H9 (cell line): ENCODE measurements around the gene TRIP10. TPM values are rescaled to one million over a fixed set of nuclear protein-coding genes. Genes with fewer than 3 reads are reported as not detected.

Experiments used
- DNase-seq: peaks from one replicate; pipeline ENCODE4 v3.0.0-alpha.2; 2017
- H2AFZ ChIP-seq: one replicate; pipeline ENCODE4 v1.6.1; 2013; ENCODE audit warnings: mild to moderate bottlenecking, low read length, control low read depth, moderate library complexity
- H2AK5ac ChIP-seq: 2 replicates; pipeline ENCODE4 v1.6.1; 2013; ENCODE audit warnings: low read length, control low read depth, mixed read lengths; ENCODE audit not compliant: insufficient read length
- H2BK120ac ChIP-seq: one replicate; pipeline ENCODE4 v1.6.1; 2013; ENCODE audit warnings: low read depth, mild to moderate bottlenecking, low read length, control low read depth, inconsistent platforms; ENCODE audit not compliant: poor library complexity, severe bottlenecking
- H2BK12ac ChIP-seq: 2 replicates; pipeline ENCODE4 v1.6.1; 2013; ENCODE audit warnings: low read length, control low read depth, mixed read lengths, low read depth; ENCODE audit not compliant: insufficient read length
- H2BK15ac ChIP-seq: 2 replicates; pipeline ENCODE4 v1.6.1; 2013; ENCODE audit warnings: low read depth, low read length, control low read depth
- H2BK20ac ChIP-seq: one replicate; pipeline ENCODE4 v1.6.1; 2013; ENCODE audit warnings: low read depth, mild to moderate bottlenecking, low read length, control low read depth, inconsistent platforms; ENCODE audit not compliant: poor library complexity, severe bottlenecking
- H2BK5ac ChIP-seq: 2 replicates; pipeline ENCODE4 v1.6.1; 2013; ENCODE audit warnings: low read length, control low read depth, mixed read lengths; ENCODE audit not compliant: insufficient read length
- H3K14ac ChIP-seq: 2 replicates; pipeline ENCODE4 v1.6.1; 2013; ENCODE audit warnings: low read length, control low read depth; ENCODE audit not compliant: insufficient read depth
- H3K18ac ChIP-seq: 2 replicates; pipeline ENCODE4 v1.6.1; 2013; ENCODE audit warnings: low read depth, mild to moderate bottlenecking, mixed read lengths, low read length, control low read depth; ENCODE audit not compliant: insufficient read length
- H3K23ac ChIP-seq: 2 replicates; pipeline ENCODE4 v1.6.1; 2013; ENCODE audit warnings: low read length, control low read depth, mixed read lengths, low read depth; ENCODE audit not compliant: insufficient read length
- H3K23me2 ChIP-seq: 2 replicates; pipeline ENCODE4 v1.6.1; 2013; ENCODE audit warnings: low read depth, mild to moderate bottlenecking, mixed read lengths, low read length, control low read depth; ENCODE audit not compliant: insufficient read length, poor library complexity, severe bottlenecking
- H3K27ac ChIP-seq: 2 replicates; pipeline ENCODE4 v1.5.1; 2013; ENCODE audit warnings: low read length, control low read depth, mixed read lengths, low read depth; ENCODE audit not compliant: insufficient read length
- H3K27me3 ChIP-seq: 2 replicates; pipeline ENCODE4 v1.6.1; 2013; ENCODE audit warnings: low read length, control low read depth, inconsistent platforms; ENCODE audit not compliant: insufficient read depth
- H3K4ac ChIP-seq: 2 replicates; pipeline ENCODE4 v1.6.1; 2013; ENCODE audit warnings: low read depth, mild to moderate bottlenecking, control low read depth, inconsistent platforms, low read length, moderate library complexity
- H3K4me1 ChIP-seq: 2 replicates; pipeline ENCODE4 v1.6.1; 2013; ENCODE audit warnings: low read length, control low read depth, inconsistent platforms; ENCODE audit not compliant: insufficient read depth
- H3K4me2 ChIP-seq: 2 replicates; pipeline ENCODE4 v1.6.1; 2013; ENCODE audit warnings: low read length, control low read depth, mixed read lengths; ENCODE audit not compliant: insufficient read length, insufficient read depth
- H3K56ac ChIP-seq: 2 replicates; pipeline ENCODE4 v1.6.1; 2013; ENCODE audit warnings: low read depth, mild to moderate bottlenecking, mixed read lengths, low read length, control low read depth; ENCODE audit not compliant: insufficient read length
- H3K79me1 ChIP-seq: 2 replicates; pipeline ENCODE4 v1.6.1; 2013; ENCODE audit warnings: low read depth, mild to moderate bottlenecking, moderate library complexity, low read length, control low read depth, inconsistent platforms; ENCODE audit not compliant: insufficient read depth, poor library complexity, severe bottlenecking
- H3K79me2 ChIP-seq: 2 replicates; pipeline ENCODE4 v1.6.1; 2013; ENCODE audit warnings: low read length, control low read depth, inconsistent platforms; ENCODE audit not compliant: insufficient read depth
- H3K9ac ChIP-seq: 2 replicates; pipeline ENCODE4 v1.6.1; 2013; ENCODE audit warnings: low read length, control low read depth, mixed read lengths; ENCODE audit not compliant: insufficient read length; ENCODE audit errors: extremely low read depth
- H3K9me3 ChIP-seq: one replicate; pipeline ENCODE4 v1.6.1; 2013; ENCODE audit warnings: low read depth, low read length, inconsistent platforms; ENCODE audit not compliant: control insufficient read depth
- H3T11ph ChIP-seq: one replicate; pipeline ENCODE4 v1.6.1; 2013; ENCODE audit warnings: mild to moderate bottlenecking, low read length, control low read depth, inconsistent platforms
- H4K20me1 ChIP-seq: one replicate; pipeline ENCODE4 v1.6.1; 2013; ENCODE audit not compliant: control insufficient read depth, insufficient read length, insufficient read depth
- H4K5ac ChIP-seq: 2 replicates; pipeline ENCODE4 v1.6.1; 2013; ENCODE audit warnings: low read depth, mild to moderate bottlenecking, mixed read lengths, low read length, control low read depth; ENCODE audit not compliant: insufficient read length
- H4K8ac ChIP-seq: replicated peaks from 2 replicates; pipeline ENCODE4 v1.6.1; 2013; ENCODE audit warnings: low read length, control low read depth, mixed read lengths, low read depth; ENCODE audit not compliant: insufficient read length
- H4K91ac ChIP-seq: 2 replicates; pipeline ENCODE4 v1.6.1; 2013; ENCODE audit warnings: low read depth, mild to moderate bottlenecking, moderate library complexity, mixed read lengths, low read length, control low read depth; ENCODE audit not compliant: insufficient read length
- H3K27ac Mint-ChIP-seq, 3 experiments: 2 replicates in 2 of 3; 3 replicates in 1 of 3; pipeline ENCODE4 v1.8.0; 2020 to 2021; ENCODE audit warnings: mixed read lengths in 3 of 3, mild to moderate bottlenecking in 1 of 3, moderate library complexity in 1 of 3
- H3K27me3 Mint-ChIP-seq: 2 replicates; pipeline ENCODE4 v1.8.0; 2021; ENCODE audit warnings: low read depth, mild to moderate bottlenecking, moderate library complexity, mixed read lengths
- H3K36me3 Mint-ChIP-seq, 3 experiments: 2 replicates in 2 of 3; 3 replicates in 1 of 3; pipeline ENCODE4 v1.8.0; 2020 to 2021; ENCODE audit warnings: low read depth in 3 of 3, mixed read lengths in 3 of 3; ENCODE audit not compliant: insufficient read depth in 1 of 3
- H3K4me1 Mint-ChIP-seq, 2 experiments: 2 replicates each; pipeline ENCODE4 v1.8.0; 2020; ENCODE audit warnings: mixed read lengths in 2 of 2
- H3K4me3 Mint-ChIP-seq, 2 experiments: 2 replicates in 1 of 2; 3 replicates in 1 of 2; pipeline ENCODE4 v1.8.0; 2020 to 2021; ENCODE audit warnings: mild to moderate bottlenecking in 2 of 2, mixed read lengths in 2 of 2, moderate library complexity in 1 of 2
- H3K9me3 Mint-ChIP-seq, 2 experiments: 2 replicates in 1 of 2; 3 replicates in 1 of 2; pipeline ENCODE4 v1.8.0; 2020; ENCODE audit warnings: mild to moderate bottlenecking in 2 of 2, mixed read lengths in 2 of 2, moderate library complexity in 1 of 2
- WGBS: extraction: QIAGEN DNeasy Blood & Tissue Kit; methylation state at CpG from one replicate; pipeline ENCODE4 v1.1.7; 2013; ENCODE audit warnings: missing lambda C conversion rate, low lambda C conversion rate, mixed read lengths; ENCODE audit not compliant: insufficient read length; ENCODE audit errors: extremely low coverage; 5-methylcytosine and 5-hydroxymethylcytosine counted together
- total RNA-seq: library from RNA; stranded (reverse); gene quantifications from 2 replicates; pipeline ENCODE4 v1.2.1, GENCODE V29; 2021
- TF ChIP-seq, protein P1 (sequence below): fragments of 200-600 bp; sonication (generic); conservative IDR thresholded peaks from 3 replicates; pipeline ENCODE4 v1.8.0; 2021; ENCODE audit warnings: antibody characterized with exemption, mild to moderate bottlenecking

Gene TRIP10
- total RNA-seq, 1 experiment from 2014 or later: 56.4 TPM

DNA sequence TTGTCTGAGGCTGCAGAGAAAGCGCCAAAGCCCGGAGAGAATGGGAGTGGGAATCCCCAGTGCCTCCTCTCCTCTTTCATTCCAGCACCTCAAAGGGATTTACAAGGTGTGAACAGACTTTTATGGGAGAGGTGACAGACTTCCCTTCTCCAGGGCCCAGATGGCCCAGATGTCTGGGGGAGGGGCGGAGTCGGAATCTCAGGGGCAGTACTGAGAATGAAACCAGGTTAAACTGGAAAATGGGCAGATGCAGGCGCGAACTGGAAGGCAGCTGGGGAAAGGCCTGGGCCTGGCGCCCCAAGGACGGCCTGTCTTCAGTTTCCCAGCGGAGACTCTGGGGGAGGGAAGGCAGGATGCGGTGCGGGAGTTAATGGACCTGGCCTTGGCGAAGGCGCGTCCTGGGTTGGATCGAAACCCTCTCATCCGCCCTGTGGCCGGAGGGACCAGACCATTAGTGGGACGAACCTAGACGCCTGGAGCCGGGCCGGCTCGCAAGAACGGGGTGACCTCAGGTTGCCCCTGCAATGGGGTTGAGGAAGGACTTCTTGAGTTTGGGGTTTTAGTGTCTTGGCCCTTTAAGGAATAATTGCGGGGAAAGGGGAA, 592 bp upstream of the TRIP10 start:
- Histone ChIP-seq H3K23me2 (peaks cover 25% of the 10 kb centered on the region), H3K9me3 (no peaks in the 10 kb centered on the region), H3K23ac (no peak overlapping the region), H3K14ac (peak overlapping the region; percentile 92), H3K4me2 (peak overlapping the region; percentile 79), H3K18ac (peak overlapping the region; percentile 92), H3K9ac (peak overlapping the region; percentile 46), H3T11ph (peak overlapping the region; percentile 62), H3K27me3 (no peaks in the 10 kb centered on the region), H3K4ac (no peak overlapping the region), H3K4me1 (peaks cover 12% of the 10 kb centered on the region), H3K27ac (no peak overlapping the region), H3K79me1 (no peaks in the 10 kb centered on the region), H4K8ac (no peak overlapping the region), H2BK15ac (peak overlapping the region; percentile 57; the same call in 1 of the 2 replicates), H3K56ac (no peak overlapping the region), H4K20me1 (no peaks in the 10 kb centered on the region), H4K5ac (no peak overlapping the region), H3K79me2 (no peaks in the 10 kb centered on the region; the same call in 1 of the 2 replicates), H2BK12ac (no peak overlapping the region), H2BK120ac (no peak overlapping the region), H2AK5ac (no peak overlapping the region), H2BK20ac (no peak overlapping the region), H4K91ac (no peak overlapping the region), H2AFZ (no peak overlapping the region), H2BK5ac (no peak overlapping the region)
- peaks cover 50 to 65% of the 10 kb centered on the region in 2 experiments for H3K4me1 Mint-ChIP-seq
- peaks cover 14 to 18% (median 18%) of the 10 kb centered on the region in 3 experiments for H3K36me3 Mint-ChIP-seq
- TF ChIP-seq, protein P1, sequence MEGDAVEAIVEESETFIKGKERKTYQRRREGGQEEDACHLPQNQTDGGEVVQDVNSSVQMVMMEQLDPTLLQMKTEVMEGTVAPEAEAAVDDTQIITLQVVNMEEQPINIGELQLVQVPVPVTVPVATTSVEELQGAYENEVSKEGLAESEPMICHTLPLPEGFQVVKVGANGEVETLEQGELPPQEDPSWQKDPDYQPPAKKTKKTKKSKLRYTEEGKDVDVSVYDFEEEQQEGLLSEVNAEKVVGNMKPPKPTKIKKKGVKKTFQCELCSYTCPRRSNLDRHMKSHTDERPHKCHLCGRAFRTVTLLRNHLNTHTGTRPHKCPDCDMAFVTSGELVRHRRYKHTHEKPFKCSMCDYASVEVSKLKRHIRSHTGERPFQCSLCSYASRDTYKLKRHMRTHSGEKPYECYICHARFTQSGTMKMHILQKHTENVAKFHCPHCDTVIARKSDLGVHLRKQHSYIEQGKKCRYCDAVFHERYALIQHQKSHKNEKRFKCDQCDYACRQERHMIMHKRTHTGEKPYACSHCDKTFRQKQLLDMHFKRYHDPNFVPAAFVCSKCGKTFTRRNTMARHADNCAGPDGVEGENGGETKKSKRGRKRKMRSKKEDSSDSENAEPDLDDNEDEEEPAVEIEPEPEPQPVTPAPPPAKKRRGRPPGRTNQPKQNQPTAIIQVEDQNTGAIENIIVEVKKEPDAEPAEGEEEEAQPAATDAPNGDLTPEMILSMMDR: no peak; the same call in 2 of the 3 replicates
- H3K4me3 Mint-ChIP-seq: peak overlapping the region; percentile 88 to 97
- WGBS: no CpG with 5 or more reads among the region's 24 CpGs
- no peaks in the 10 kb centered on the region for H3K27me3 Mint-ChIP-seq
- H3K9me3 Mint-ChIP-seq: no peaks in the 10 kb centered on the region
- peak overlapping the region; percentile 78 to 95 (median 89); a peak in 6 of 7 replicates for H3K27ac Mint-ChIP-seq
- no peak for DNase-seq
